Activated T-cell treated with anti-CD3 and anti-CD28 coated beads, Interleukin-2, amount 50 U/mL, for 4 hours (primary cell): Measurements from ENCODE around the gene SLC7A6OS. TPM values are rescaled to one million over a fixed set of nuclear protein-coding genes. Genes with fewer than 3 reads are reported as not detected.

Source experiments
- ATAC-seq, 2 donors: fragments of 200-7000 bp; cut with Tn5 transposase; one replicate each; pipeline ENCODE4 v1.10.0; 2021
- DNase-seq: peaks from one replicate; pipeline ENCODE4 v3.0.0-alpha.2; 2020
- H3K27me3 Mint-ChIP-seq: one replicate; pipeline ENCODE4 v1.8.0; 2021; ENCODE audit warnings: low read depth, mixed read lengths
- H3K36me3 Mint-ChIP-seq: one replicate; pipeline ENCODE4 v1.8.0; 2022; ENCODE audit warnings: mixed read lengths; ENCODE audit not compliant: insufficient read depth
- H3K4me1 Mint-ChIP-seq: one replicate; pipeline ENCODE4 v1.8.0; 2021; ENCODE audit warnings: low read depth, mixed read lengths
- H3K4me3 Mint-ChIP-seq: one replicate; pipeline ENCODE4 v1.8.0; 2021; ENCODE audit warnings: mild to moderate bottlenecking, moderate library complexity, mixed read lengths
- H3K9me3 Mint-ChIP-seq: one replicate; pipeline ENCODE4 v1.8.0; 2021; ENCODE audit warnings: mixed read lengths
- total RNA-seq, 3 donors: library from RNA; stranded (reverse); gene quantifications; one replicate each; pipeline ENCODE4 v1.2.1, GENCODE V29; 2021

The SLC7A6OS gene
- total RNA-seq, 3 donors from 2014 or later: 19.0 to 27.6 (median 21.5) TPM

- Mint-ChIP-seq H3K27me3 (no peaks in the 10 kb centered on the region), H3K36me3 (peaks cover 10% of the 10 kb centered on the region), H3K9me3 (no peaks in the 10 kb centered on the region), H3K4me1 (peaks cover 14% of the 10 kb centered on the region), H3K4me3 (no peak overlapping the region)
- ATAC-seq: no peak
- DNase-seq: no peak
Observed at GRCh38 chr16:68331879-68332410, 21.2 kb upstream of the SLC7A6OS start.

- Mint-ChIP-seq H3K4me1 (peaks cover 14% of the 10 kb centered on the region), H3K27me3 (no peaks in the 10 kb centered on the region), H3K36me3 (peaks cover 6% of the 10 kb centered on the region), H3K4me3 (no peak overlapping the region), H3K9me3 (no peaks in the 10 kb centered on the region)
- ATAC-seq: no peak
- DNase-seq: no peak
Observed at GRCh38 chr16:68328860-68329390, 18.2 kb upstream of the SLC7A6OS start.

GRCh38 chr16:68328151-68328859 is 17.6 kb upstream of the SLC7A6OS start:
- Mint-ChIP-seq H3K9me3 (no peaks in the 10 kb centered on the region), H3K4me1 (peaks cover 14% of the 10 kb centered on the region), H3K27me3 (no peaks in the 10 kb centered on the region), H3K36me3 (peaks cover 8% of the 10 kb centered on the region), H3K4me3 (no peak overlapping the region)
- ATAC-seq: peak; percentile 96 to 98
- peak; percentile 75 for DNase-seq

- no peaks in the 10 kb centered on the region for H3K9me3 Mint-ChIP-seq
- no peak overlapping the region for H3K4me3 Mint-ChIP-seq
- H3K36me3 Mint-ChIP-seq: peaks cover 11% of the 10 kb centered on the region
- H3K27me3 Mint-ChIP-seq: no peaks in the 10 kb centered on the region
- H3K4me1 Mint-ChIP-seq: peaks cover 9% of the 10 kb centered on the region
- DNase-seq: no peak
- no peak for ATAC-seq
Observed at GRCh38 chr16:68324780-68325357, 14.1 kb upstream of the SLC7A6OS start.

- DNase-seq (no peak), ATAC-seq (no peak)
- peaks cover 11% of the 10 kb centered on the region for H3K4me1 Mint-ChIP-seq
- H3K4me3 Mint-ChIP-seq: no peak overlapping the region
- peaks cover 11% of the 10 kb centered on the region for H3K36me3 Mint-ChIP-seq
- H3K9me3 Mint-ChIP-seq: no peaks in the 10 kb centered on the region
- no peaks in the 10 kb centered on the region for H3K27me3 Mint-ChIP-seq
Observed at GRCh38 chr16:68324336-68324735, 13.6 kb upstream of the SLC7A6OS start.

- Mint-ChIP-seq H3K9me3 (no peaks in the 10 kb centered on the region), H3K36me3 (peaks cover 27% of the 10 kb centered on the region), H3K27me3 (no peaks in the 10 kb centered on the region), H3K4me3 (no peak overlapping the region), H3K4me1 (peaks cover 23% of the 10 kb centered on the region)
- ATAC-seq (peak; percentile 99 to 100), DNase-seq (no peak)
Observed at GRCh38 chr16:68319185-68319908, 8.6 kb upstream of the SLC7A6OS start.

- peaks cover 23% of the 10 kb centered on the region for H3K36me3 Mint-ChIP-seq
- H3K9me3 Mint-ChIP-seq: no peaks in the 10 kb centered on the region
- ATAC-seq: no peak
- no peaks in the 10 kb centered on the region for H3K27me3 Mint-ChIP-seq
- H3K4me1 Mint-ChIP-seq: peaks cover 47% of the 10 kb centered on the region
- DNase-seq: no peak
- no peak overlapping the region for H3K4me3 Mint-ChIP-seq
Observed at GRCh38 chr16:68313116-68313515, 2.4 kb upstream of the SLC7A6OS start.

- H3K4me3 Mint-ChIP-seq: peak overlapping the region; percentile 92
- H3K9me3 Mint-ChIP-seq: no peaks in the 10 kb centered on the region
- DNase-seq: no peak
- no peaks in the 10 kb centered on the region for H3K27me3 Mint-ChIP-seq
- H3K4me1 Mint-ChIP-seq: peaks cover 48% of the 10 kb centered on the region
- peaks cover 15% of the 10 kb centered on the region for H3K36me3 Mint-ChIP-seq
- ATAC-seq: no peak
Observed at GRCh38 chr16:68310437-68310773, 341 bp downstream of the SLC7A6OS start.

GRCh38 chr16:68309799-68310198 is 947 bp downstream of the SLC7A6OS start:
- no peak for ATAC-seq
- peak overlapping the region; percentile 92 for H3K4me3 Mint-ChIP-seq
- H3K36me3 Mint-ChIP-seq: peaks cover 17% of the 10 kb centered on the region
- no peaks in the 10 kb centered on the region for H3K27me3 Mint-ChIP-seq
- no peak for DNase-seq
- peaks cover 47% of the 10 kb centered on the region for H3K4me1 Mint-ChIP-seq
- no peaks in the 10 kb centered on the region for H3K9me3 Mint-ChIP-seq

GRCh38 chr16:68306633-68307032 is 4.1 kb downstream of the SLC7A6OS start:
- DNase-seq (no peak), ATAC-seq (no peak)
- Mint-ChIP-seq H3K9me3 (no peaks in the 10 kb centered on the region), H3K4me3 (no peak overlapping the region), H3K4me1 (peaks cover 27% of the 10 kb centered on the region), H3K36me3 (peaks cover 21% of the 10 kb centered on the region), H3K27me3 (no peaks in the 10 kb centered on the region)

- ATAC-seq: no peak
- Mint-ChIP-seq H3K36me3 (peaks cover 49% of the 10 kb centered on the region), H3K27me3 (no peaks in the 10 kb centered on the region), H3K4me1 (peaks cover 4% of the 10 kb centered on the region), H3K9me3 (no peaks in the 10 kb centered on the region), H3K4me3 (no peak overlapping the region)
- no peak for DNase-seq
Observed at GRCh38 chr16:68300734-68301459, 9.8 kb downstream of the SLC7A6OS start.

GRCh38 chr16:68299571-68300453 is 10.9 kb downstream of the SLC7A6OS start:
- Mint-ChIP-seq H3K27me3 (no peaks in the 10 kb centered on the region), H3K4me3 (no peak overlapping the region), H3K36me3 (peaks cover 54% of the 10 kb centered on the region), H3K9me3 (no peaks in the 10 kb centered on the region), H3K4me1 (peaks cover 2% of the 10 kb centered on the region)
- ATAC-seq: no peak
- no peak for DNase-seq

GRCh38 chr16:68298907-68299561 is 11.7 kb downstream of the SLC7A6OS start:
- Mint-ChIP-seq H3K9me3 (no peaks in the 10 kb centered on the region), H3K4me1 (peaks cover 6% of the 10 kb centered on the region), H3K36me3 (peaks cover 60% of the 10 kb centered on the region), H3K4me3 (no peak overlapping the region), H3K27me3 (no peaks in the 10 kb centered on the region)
- ATAC-seq (no peak), DNase-seq (no peak)
